GM12864 (cell line): ENCODE measurements around the gene NSG2.
"Not testable (repeated sequence)": the region's sequence is repeated elsewhere in the genome, so short reads cannot be mapped to it uniquely, and the experiment has no call there.

ENCODE experiments used
- DNase-seq: peaks from one replicate; pipeline ENCODE4 v3.0.0-alpha.2; 2011; ENCODE audit warnings: low read depth
- H3K4me3 ChIP-seq: 2 replicates; pipeline ENCODE4 v1.5.1; 2011; ENCODE audit warnings: mild to moderate bottlenecking, low read depth, low read length, control low read depth
- TF ChIP-seq, protein P1 (sequence below): IDR thresholded peaks from 2 replicates; pipeline ENCODE4 v1.5.1; 2011; ENCODE audit warnings: low read depth, mild to moderate bottlenecking, moderate library complexity, low read length, control low read depth, inconsistent platforms; ENCODE audit errors: missing control alignments

The NSG2 gene

DNA sequence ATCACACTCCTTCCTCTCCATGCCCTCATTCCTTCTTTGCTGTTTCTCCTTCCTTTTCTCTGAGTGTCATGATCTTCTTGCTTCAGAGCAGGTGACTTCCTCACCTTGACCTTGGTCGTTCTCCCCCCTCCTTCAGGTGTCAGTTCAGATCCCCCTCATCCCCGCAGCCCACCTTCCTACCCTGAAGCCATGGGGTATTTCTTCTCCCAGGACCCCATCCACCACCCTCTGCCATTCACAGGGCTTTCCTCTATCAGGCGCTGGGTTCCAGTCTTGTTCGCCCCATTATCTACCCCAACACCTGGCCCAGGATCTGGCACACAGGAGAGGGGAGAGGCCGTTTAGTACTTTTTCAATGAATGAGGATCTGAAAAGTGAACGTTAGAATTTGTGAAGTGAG lies 101.0 kb downstream of the NSG2 start:
- no peak overlapping the region for H3K4me3 ChIP-seq
- TF ChIP-seq, protein P1, sequence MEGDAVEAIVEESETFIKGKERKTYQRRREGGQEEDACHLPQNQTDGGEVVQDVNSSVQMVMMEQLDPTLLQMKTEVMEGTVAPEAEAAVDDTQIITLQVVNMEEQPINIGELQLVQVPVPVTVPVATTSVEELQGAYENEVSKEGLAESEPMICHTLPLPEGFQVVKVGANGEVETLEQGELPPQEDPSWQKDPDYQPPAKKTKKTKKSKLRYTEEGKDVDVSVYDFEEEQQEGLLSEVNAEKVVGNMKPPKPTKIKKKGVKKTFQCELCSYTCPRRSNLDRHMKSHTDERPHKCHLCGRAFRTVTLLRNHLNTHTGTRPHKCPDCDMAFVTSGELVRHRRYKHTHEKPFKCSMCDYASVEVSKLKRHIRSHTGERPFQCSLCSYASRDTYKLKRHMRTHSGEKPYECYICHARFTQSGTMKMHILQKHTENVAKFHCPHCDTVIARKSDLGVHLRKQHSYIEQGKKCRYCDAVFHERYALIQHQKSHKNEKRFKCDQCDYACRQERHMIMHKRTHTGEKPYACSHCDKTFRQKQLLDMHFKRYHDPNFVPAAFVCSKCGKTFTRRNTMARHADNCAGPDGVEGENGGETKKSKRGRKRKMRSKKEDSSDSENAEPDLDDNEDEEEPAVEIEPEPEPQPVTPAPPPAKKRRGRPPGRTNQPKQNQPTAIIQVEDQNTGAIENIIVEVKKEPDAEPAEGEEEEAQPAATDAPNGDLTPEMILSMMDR = no peak
- DNase-seq = no peak

- DNase-seq, H3K4me3 ChIP-seq: not testable (repeated sequence)
These were observed 101.5 kb downstream of the NSG2 start for GRCh38 chr5:174147012-174147411.

DNA sequence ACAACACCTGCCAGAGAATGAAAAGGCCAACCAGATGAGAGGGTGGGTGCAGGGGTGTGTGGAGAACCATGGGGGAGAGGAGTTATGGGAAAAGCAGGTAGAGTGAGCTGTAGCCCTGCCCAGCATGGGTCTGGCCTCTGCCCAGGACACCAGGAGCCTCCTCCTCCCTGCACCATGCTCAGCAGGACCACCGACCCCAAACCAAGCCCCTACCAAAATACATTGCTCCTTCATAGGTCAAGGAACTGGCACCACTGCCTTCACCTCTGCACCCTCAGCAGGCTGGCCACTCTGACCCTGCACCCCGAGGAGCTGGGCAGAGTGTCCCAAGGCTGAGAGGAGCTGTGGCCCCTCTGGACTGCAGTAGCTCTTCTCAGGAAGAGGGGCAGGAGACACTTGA lies 102.0 kb downstream of the NSG2 start:
- H3K4me3 ChIP-seq = no peak overlapping the region
- TF ChIP-seq, protein P1 = no peak
- DNase-seq = no peak

GRCh38 chr5:174148721-174149120 lies 103.2 kb downstream of the NSG2 start:
- H3K4me3 ChIP-seq = no peak overlapping the region
- no peak for DNase-seq
- TF ChIP-seq, protein P1 = no peak

GRCh38 chr5:174149426-174149825 lies 103.9 kb downstream of the NSG2 start:
- no peak overlapping the region for H3K4me3 ChIP-seq
- TF ChIP-seq, protein P1 = no peak
- DNase-seq = no peak

GRCh38 chr5:174149989-174150388 lies 104.5 kb downstream of the NSG2 start:
- no peak overlapping the region for H3K4me3 ChIP-seq
- TF ChIP-seq, protein P1 = no peak
- no peak for DNase-seq

GRCh38 chr5:174151599-174152181 lies 106.2 kb downstream of the NSG2 start:
- H3K4me3 ChIP-seq = no peak overlapping the region
- TF ChIP-seq, protein P1 = no peak
- DNase-seq = no peak
